Cerebellar cortex (tissue), 1 donor: Measurements from ENCODE around the gene WNT9B.

ENCODE experiments used
- DNase-seq: peaks from one replicate; pipeline ENCODE4 v3.0.0-alpha.2; 2015; ENCODE audit warnings: low spot score

The WNT9B gene

DNA sequence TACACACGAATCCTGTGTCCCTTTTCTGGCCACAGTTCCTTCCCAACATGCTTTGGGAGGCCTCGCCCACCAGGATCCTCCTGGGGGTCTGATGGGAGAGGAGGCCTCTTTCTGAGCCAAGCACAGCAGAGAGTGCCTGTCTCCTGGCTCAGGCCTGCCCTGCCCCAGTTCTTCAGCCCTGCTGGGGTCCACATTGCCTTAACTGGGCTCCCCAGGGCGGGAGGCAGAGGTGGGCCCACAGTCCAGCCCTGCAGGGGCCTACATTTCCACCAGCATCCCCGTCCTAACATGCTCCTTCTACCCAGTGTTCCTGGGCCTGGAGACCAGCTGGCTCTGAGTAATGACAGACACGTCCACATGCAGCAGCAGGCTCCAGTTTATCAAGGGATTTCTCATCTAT, 29.6 kb downstream of the WNT9B start:
- DNase-seq: no peak

DNA sequence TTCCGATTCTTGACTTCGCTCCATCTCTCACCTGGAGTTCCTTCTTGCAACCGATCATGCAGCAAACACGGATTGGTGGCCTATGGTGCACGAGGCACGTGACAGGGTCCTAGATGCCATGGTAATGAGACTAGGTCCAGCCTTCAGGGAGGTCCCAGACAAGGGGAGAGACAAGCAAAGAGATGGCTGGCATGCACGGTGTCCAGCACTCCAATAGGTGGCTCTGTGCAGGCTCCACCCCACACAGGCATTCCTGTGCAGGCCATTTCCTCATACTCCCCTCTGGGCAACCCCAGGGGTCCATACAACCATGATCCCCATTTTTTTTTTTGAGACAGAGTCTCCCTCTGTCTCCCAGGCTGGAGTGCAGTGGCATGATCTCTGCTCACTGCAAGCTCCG, 31.3 kb downstream of the WNT9B start:
- DNase-seq: no peak

DNA sequence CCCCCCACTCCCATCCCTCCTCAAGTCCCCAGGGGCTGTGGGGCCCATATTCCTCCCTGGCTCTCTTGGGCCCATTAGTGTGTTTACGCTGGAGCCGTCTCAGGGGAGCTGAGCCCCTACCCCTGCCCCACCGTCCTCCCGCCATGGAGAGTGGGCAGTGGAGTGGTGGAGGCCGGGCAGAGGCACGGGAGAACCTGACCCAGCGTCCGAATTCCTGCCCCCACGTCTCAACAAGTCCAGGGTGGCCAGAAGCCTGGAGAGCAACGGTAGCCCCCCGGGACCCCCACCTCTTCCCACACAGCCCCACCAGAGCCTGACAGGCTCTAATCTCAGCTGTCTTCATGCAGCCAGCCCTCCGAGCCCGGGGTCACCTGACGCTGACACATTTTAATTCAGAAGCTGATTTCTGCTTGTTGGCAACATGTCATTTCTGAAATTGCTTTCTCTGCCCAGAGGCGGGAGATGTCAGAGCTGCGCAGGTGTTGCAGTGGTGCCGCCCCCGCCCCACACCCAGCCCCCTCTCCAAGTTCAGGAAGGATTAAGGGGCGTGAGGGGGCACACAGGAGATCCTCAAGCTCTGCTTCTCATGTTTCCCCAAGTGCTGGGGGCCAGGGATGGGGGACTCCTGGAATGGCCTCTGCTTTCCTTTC, 32.6 kb downstream of the WNT9B start:
- DNase-seq: no peak

DNA sequence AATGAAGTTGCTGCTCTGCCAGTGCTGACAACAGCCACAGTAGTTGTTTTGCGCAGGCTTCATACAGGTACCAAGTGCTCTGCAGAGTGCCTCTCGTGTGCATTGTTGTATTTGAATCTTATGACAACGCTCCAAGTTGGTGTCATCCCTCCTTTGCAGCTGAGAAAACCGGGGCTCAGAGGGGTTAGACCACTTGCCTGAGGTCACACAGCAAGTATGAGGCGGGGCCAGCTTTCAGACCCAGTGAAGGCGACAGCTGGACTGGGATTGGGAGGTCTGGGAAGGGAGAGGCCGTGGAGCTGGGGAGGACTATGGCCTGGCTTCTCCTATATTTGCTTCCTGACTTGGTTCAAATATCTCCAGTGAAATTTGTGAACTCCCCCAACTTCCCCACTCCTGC, 33.2 kb downstream of the WNT9B start:
- DNase-seq: no peak

DNA sequence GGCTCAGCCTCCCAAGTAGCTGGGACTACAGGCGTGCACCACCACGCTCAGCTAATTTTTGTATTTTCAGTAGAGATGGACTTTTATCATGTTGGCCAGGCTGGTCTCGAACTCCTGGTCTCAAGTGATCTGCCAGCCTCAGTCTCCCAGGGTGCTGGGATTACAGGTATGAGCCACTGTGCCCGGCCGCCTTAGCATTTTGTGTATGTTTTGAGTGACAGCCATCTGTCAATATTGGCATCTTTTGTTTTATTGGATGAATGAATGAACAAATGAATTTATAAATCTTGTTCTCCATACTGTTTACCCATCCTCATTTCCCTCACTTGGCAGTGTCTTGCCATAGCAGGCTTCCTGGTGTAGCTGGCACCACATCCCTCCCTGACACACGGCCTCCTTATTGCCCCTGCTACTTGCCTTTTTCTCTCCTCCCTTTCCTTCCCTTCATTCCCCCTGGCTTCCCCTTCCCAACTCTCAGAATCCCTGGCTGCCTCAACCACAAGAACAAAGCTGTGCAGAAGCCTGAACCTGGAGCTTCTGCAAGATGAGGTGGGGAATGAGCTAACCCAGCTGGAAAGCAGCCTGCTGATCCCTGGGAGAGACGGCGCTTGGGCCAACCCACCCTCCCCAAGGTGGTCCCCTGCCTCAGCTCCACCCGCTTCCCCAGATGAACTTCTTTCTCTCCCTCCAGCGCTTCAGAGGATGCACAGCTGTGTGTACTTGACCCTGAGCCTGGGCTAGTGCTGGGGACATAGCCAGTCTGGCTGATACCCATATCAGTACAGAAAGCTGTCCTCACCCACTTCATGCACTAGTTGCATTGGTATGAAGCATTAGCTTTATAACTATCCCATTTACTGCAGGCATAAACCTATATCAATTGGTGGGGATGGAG, 34.3 kb downstream of the WNT9B start:
- DNase-seq: no peak

DNA sequence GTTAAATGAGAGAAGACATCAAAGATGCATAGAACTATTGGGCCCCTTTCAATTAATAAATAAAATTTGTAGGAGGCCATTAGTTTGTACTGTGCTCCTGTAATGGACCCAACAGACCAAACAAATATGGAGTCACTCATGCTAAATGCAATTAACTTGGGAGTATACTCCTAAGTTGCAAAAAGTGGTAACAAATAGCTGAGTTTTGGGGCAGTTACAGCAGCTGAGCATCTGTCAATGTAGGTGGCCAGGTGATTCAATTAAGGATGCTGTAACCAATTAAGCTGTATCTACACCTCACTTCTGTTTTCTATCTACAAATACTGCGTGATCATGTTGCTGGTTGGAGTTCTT, 34.9 kb downstream of the WNT9B start:
- no peak for DNase-seq

DNA sequence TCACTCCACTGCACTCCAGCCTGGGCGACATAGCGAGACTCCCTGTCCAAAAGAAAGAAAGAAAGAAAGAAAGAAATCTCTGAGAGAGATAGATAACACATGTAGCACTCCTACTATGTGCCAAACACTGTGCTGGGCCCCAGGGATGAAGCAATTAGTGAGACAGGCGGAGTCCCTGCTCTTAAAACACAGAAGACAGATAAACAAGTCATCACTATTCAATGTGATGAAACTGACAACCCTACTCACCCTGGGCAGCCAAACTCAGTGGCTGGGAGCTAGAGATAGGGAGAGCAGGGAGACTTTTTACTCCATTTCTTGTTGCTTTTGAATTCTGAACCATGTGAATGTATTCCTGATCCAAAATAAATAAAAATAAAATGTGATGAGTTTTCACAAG, 36.3 kb downstream of the WNT9B start:
- DNase-seq: no peak

DNA sequence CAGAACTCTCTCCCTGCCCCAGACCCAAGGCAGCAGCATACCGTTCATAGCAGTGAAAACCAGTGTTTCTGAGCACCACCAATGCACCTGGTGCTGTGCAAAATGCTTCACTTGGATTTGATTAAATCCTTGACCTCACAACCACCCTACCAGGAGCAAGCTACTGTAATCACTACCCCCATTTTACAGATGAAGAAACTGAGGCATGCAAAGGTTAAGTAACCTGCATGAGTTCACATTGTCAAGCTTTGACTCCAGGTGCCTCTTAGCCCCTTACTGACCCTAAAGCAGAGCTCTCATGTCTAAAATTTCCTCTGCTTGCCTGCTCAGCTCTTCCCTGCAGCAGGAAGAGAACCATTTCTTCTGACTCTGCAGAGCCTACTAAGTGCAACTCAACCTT, 37.3 kb downstream of the WNT9B start:
- DNase-seq: no peak

DNA sequence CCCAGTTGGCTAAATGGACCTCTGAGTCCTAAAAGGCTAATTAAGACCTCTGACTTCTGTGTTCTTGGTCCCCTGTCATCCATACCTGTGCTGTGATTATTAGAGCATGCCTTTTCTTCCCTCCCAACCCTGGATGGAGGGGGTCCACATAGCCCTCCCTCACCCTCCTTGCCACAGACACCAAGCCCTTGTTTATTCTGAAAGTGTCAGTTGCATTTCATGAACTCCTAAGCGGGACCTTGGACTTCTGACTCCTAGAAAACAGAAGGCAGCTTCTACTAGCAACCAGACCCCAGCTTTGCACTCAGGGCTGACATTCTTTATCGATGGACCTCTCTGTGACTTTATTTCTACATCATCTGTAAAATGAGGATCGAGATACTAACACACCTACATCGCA, 38.1 kb downstream of the WNT9B start:
- no peak for DNase-seq

DNA sequence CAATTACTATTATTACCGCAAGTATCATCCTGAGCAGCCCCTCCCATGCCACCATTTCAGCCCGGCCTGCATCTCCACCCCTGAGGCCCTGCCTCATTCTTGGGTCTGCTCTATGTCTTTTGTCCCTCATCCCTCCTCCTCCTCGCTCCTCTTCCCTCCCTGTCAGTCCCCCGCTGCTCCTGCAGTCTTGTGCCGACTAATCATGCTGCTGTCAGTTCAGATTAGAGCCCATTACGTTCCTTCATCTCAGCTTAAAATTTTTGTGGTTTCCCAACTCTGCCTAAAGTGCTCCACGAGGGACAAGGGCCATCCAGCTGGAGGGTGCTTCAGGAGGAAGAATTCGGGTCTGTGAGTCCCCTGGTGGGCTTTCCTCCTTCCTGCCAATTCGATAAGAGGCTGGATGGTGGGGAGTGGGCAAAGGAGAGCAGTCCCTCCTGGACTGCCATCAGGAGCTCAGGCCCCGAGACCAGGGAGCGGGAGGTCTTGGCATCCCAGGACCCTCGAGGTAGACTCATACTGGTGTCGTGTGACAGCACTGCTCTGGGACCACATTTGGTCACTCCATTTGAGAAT, 38.7 kb downstream of the WNT9B start:
- DNase-seq: no peak

DNA sequence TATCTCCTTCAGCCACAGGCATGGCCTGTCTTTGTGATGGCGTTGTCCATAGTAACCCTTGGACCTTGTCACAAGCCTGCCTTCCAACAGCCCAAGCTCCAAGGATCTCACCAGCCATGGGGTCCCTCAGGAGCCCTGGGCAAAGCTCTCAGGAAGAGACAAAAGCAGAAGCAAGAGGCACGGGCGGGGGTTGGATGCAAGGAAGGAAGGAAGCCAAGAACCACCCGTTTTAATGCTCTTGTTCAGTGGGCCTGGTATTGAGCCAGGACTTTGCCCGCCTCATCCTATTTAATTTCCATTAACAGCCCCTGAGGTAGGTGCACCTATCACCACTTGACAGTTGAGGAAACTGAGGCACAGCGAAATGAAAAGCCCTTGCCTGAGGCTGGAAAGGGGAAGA, 39.3 kb downstream of the WNT9B start:
- no peak for DNase-seq

DNA sequence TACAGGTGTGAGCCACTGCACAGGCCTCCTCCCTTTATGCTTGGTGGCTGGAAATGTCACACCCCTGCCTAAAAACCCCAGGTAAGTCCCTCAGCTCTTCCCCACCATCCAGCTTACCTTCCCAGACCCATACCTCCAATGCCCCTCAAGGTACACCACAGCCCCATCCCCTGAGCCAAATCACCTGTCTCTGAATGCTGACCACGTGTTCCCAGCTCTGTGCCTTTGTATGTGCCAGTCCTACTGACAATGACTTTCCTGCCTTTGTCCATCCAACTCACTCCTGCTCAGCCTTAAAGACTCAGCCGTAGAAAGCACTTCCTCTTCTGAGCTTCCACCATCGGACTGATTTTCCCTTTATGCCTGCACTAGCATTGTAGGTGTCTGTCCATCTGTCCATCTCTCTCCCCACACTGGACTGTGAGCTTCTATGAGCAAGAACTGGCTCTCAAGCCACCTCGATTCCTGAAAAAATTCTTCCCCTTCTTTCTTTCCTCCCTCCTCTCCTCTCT, 40.9 kb downstream of the WNT9B start:
- no peak for DNase-seq

DNA sequence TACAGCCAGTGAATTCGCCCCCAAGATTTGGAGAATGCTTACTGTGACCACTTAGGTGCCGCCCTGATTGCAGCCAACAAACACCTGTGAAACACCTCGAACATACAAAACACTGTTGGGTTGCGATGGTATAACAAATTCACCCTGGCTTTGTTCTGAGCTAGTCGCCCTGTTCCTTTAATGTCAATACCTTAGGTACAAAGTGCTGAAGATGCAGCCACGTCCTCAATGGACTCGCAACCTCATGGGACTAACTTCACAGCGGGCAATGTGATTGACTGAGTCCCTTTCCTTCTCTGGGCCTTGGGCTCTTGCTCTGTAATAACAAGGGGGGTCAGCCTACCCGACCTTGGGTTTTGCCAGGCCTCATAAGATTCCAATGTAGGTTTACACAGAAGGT, 42.6 kb downstream of the WNT9B start:
- no peak for DNase-seq

DNA sequence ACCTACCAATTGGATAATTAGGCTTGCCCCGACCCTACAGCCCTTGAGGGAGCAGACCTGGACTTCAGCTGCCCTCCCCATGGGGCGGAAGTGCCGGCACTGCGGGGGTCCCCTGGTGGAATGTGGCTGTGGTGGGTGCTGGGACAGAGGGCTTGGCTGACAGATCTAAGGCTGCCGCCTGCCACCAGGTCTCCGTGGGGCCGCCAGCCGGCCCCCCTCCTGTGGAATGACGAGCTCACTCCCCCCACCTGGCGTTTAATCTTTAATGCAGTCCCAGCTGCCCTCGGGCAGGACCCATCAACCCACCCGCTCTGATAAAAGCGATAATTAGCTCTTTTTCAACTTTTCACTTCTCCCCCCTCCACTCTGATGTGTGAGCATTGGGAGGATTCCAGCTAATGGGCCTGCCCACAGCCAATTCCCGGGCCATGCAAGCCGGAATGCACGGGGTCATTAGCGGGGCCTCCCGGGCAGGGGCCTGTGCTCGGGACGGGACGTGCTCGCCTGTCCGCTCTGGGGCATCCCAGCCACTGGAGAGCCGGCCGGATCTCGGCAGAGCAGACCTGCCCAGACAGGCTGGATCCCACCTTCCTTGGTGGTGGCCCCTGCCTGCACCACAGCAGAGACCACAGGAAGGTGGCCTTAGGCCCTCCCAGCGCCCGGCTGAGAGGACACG, 43.2 kb downstream of the WNT9B start:
- DNase-seq: no peak

DNA sequence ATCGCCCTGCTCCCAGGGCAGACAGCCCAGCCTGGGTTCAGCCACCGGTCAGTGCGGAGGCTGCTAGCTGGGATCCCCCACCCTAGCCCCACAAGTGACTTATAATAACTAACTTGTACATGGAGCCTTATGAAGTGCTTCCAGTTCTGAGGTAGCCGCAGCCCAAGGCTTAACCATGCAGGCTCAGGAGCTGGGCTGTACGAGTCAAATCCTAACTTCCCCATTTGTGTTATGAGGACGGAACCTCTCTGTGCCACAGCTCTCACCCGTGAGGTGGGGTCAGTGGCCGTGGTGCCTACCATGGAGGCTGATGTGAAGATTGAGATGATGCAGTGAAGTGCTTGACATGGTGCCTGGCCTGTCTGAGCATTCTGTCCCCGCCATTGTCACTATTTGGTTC, 43.8 kb downstream of the WNT9B start:
- no peak for DNase-seq

DNA sequence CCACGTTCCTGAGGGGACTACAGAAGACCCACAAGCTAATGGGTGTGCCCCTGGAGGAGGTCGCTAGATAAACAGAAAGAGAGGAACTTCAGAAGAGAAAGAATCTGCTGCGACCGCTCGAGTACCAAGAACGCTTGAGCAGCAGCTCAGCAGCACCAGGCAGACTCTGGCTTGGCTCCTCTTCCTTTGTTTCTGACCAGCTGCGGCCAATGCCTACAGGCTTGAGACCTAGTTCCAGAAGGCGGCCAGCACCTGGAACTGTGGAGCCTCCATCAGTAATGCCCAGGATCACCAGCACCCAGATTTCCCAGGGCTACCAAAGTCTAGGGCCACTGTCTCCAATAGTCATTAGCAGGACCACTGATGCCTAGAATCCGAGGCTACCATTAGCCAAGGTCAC, 45.6 kb downstream of the WNT9B start:
- no peak for DNase-seq

DNA sequence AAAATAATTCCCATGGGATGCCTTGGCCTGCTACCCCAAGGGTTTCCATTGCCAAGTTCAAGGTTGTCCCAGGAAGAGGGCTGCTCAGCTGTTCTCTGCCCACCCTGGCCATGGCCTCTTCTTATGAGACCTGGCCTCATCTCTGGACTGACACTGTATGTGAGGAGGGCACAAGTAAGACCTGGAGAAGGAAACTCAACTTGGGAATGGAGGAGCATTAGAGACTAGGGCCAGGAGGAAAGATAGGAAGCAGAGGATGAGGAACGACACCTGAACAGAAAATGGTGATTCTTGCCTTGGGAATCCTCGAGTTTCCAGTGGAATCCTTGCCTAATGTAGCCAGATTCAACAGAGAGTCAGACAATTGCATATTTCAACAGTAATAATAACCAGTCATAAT, 47.0 kb downstream of the WNT9B start:
- DNase-seq: no peak

DNA sequence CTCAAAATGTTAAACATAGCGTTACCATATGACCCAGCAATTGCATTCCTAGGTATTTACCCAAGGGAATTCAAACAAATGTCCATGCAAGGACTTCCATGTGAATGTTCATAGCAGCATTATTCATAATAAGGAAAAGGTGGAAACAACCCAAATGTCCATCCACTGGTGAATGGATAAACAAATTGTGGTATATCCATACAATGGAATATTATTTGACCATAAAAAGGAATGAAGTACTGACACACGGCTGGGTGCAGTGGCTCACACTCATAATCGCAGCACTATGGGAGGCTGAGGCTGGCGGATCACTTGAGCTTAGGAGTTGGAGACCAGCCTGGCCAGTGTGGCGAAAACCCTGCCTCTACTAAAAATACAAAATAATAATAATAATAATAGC, 47.5 kb downstream of the WNT9B start:
- DNase-seq: no peak

DNA sequence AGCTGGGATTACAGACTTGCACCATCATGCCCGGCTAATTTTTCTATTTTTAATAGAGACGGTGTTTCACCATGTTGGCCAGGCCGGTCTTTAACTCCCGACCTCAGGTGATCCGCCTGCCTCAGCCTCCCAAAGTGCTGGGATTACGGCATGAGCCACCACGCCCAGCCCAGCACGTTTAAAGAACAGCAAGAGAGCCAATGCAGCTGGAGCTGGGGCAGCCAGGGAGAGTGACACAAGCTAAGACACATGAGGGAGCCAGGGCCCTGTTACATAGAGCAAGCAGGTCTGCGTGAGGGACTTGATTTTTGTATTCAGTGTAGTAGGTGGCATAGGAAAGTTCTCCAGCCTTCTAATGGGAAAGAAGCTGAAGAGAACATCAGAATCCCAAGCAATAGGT, 49.9 kb downstream of the WNT9B start:
- no peak for DNase-seq

DNA sequence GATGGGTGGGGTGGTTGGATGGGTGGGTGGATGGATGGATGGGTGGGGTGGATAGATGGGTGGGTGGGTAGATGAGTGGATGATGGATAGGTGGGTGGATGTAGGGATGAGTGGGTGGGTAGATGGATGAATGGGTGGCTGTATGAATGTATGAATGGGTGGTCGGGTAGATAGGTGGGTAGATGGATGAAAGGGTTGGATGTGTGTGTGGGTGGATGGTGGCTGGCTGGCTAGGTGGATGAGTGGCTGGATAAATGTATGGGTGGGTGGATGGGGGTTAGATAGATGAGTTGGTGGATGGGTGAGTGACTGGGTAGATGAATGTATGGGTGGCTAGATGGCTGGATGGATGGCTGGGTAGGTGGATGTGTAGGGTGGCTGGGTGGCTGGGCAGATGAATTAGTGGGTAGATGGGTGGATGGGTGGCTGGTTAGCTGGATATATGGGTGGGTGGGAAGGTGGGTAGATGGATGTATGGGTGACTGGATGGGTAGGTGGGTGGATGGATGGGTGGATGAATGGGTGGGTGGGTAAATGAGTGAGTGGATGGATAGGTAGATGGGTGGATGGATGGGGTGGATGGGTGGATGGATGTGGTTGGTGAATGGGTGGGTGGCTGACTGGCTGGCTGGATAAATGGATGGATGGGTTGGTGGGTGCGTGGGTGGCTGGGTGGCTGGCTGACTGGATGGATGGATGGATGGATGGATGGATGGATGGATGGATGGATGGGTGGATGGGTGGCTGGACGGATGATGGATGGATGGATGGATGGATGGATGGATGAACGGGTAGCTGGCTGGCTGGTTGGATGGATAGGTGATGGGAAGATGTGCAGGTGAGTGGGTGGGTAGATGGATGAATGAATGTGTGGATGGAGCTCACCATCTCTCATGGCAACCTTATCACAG, 52.6 kb downstream of the WNT9B start:
- no peak for DNase-seq

DNA sequence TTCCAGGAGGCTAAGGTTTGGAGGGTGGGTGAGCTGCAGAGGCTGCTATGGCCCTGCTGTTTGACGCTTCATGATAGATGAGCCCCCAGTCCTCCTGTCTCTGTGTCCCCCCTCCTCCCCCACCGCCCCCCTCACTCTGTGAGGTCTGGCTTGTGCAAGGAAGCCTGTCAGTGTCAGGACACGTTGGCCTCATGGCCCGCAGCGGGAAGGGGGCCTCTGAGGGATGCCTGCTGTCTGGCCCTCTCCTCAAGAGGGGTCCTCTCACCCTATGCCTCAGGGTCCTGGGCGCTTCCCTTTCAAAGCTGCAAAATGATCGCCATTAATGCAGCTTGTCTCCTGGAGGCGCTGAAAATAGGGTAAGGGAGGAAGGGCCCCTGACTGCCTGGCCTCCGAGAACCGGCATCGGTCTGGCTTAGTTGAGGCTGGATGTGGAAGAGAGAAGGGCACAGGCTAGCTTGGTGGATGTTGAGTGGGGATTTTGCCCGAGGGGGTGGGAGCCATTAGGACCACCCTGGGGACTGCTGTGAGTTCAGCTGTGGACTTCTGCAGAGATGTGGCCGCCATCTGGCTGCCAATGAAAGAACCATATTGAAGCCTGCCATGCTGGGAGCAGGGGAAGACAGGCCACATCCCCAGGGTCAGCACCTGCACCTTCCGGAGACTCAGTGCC, 56.8 kb downstream of the WNT9B start:
- DNase-seq: no peak
